KMS-11 (cell line): ENCODE results near the gene HMGB1.

Source experiments
- H2AFZ ChIP-seq: fragments of 200-600 bp; sonication (generic); 2 replicates; pipeline ENCODE4 v1.6.1; 2016; ENCODE audit warnings: antibody characterized with exemption, mixed run types, low read depth
- H3K27ac ChIP-seq: fragments of 200-600 bp; sonication (generic); 2 replicates; pipeline ENCODE4 v1.6.1; 2016; ENCODE audit warnings: mild to moderate bottlenecking, mixed run types
- H3K27me3 ChIP-seq: fragments of 200-600 bp; sonication (generic); 2 replicates; pipeline ENCODE4 v1.6.1; 2017; ENCODE audit warnings: mild to moderate bottlenecking, low read depth, mixed run types, moderate library complexity; ENCODE audit not compliant: insufficient read depth
- H3K36me3 ChIP-seq: fragments of 200-600 bp; sonication (generic); 2 replicates; pipeline ENCODE4 v1.6.1; 2017; ENCODE audit warnings: mild to moderate bottlenecking, mixed run types; ENCODE audit not compliant: insufficient read depth
- H3K4me1 ChIP-seq: fragments of 200-600 bp; sonication (generic); 2 replicates; pipeline ENCODE4 v1.6.1; 2016; ENCODE audit warnings: mild to moderate bottlenecking, low read depth, mixed run types; ENCODE audit not compliant: poor library complexity, severe bottlenecking
- H3K4me2 ChIP-seq: fragments of 200-600 bp; sonication (generic); 2 replicates; pipeline ENCODE4 v1.7.0; 2016; ENCODE audit warnings: mild to moderate bottlenecking, mixed run types
- H3K4me3 ChIP-seq: fragments of 200-600 bp; sonication (generic); IDR thresholded peaks from 2 replicates; pipeline ENCODE4 v1.6.1; 2017; ENCODE audit warnings: low read depth, low read length, mixed read lengths; ENCODE audit not compliant: insufficient read depth
- H3K79me2 ChIP-seq: fragments of 200-600 bp; sonication (generic); 2 replicates; pipeline ENCODE4 v1.6.1; 2016; ENCODE audit warnings: low read depth, mixed run types; ENCODE audit not compliant: insufficient read depth
- H3K9ac ChIP-seq: fragments of 200-600 bp; sonication (generic); 2 replicates; pipeline ENCODE4 v1.6.1; 2016; ENCODE audit warnings: mild to moderate bottlenecking, mixed run types
- H4K20me1 ChIP-seq: fragments of 200-600 bp; sonication (generic); 2 replicates; pipeline ENCODE4 v1.6.1; 2016; ENCODE audit warnings: mild to moderate bottlenecking, mixed run types; ENCODE audit not compliant: insufficient read depth
- TF ChIP-seq, protein P1 (sequence below): fragments of 200-600 bp; sonication (generic); conservative IDR thresholded peaks from 2 replicates; pipeline ENCODE4 v1.6.1; 2017; ENCODE audit warnings: low read depth, mild to moderate bottlenecking, antibody characterized with exemption, low read length, moderate library complexity, mixed read lengths

Gene HMGB1

DNA sequence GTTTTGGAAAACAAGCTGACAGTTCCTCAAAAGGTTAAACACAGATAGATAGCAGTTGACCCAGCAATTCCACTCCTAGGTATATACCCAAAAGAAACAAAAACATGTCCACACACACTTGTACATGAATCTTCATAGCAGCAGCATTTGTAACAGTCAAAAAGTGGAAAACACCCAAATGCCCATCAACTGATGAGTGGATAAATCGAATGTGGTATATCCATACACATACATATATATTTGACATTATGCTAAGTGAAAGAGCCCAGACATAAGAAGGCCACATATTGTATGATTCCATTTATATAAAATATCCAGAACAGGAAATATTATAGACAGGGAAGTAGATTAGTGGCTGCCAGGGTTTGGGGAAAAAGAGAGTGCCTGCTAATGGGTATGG lies 7.9 kb upstream of the HMGB1 start:
- Histone ChIP-seq H3K4me2 (no peak overlapping the region), H3K27ac (no peak overlapping the region), H4K20me1 (no peaks in the 10 kb centered on the region), H3K36me3 (no peaks in the 10 kb centered on the region), H2AFZ (no peak overlapping the region), H3K4me3 (no peak overlapping the region), H3K79me2 (no peaks in the 10 kb centered on the region), H3K4me1 (peaks cover 1% of the 10 kb centered on the region), H3K27me3 (no peaks in the 10 kb centered on the region), H3K9ac (no peak overlapping the region)
- TF ChIP-seq, protein P1, sequence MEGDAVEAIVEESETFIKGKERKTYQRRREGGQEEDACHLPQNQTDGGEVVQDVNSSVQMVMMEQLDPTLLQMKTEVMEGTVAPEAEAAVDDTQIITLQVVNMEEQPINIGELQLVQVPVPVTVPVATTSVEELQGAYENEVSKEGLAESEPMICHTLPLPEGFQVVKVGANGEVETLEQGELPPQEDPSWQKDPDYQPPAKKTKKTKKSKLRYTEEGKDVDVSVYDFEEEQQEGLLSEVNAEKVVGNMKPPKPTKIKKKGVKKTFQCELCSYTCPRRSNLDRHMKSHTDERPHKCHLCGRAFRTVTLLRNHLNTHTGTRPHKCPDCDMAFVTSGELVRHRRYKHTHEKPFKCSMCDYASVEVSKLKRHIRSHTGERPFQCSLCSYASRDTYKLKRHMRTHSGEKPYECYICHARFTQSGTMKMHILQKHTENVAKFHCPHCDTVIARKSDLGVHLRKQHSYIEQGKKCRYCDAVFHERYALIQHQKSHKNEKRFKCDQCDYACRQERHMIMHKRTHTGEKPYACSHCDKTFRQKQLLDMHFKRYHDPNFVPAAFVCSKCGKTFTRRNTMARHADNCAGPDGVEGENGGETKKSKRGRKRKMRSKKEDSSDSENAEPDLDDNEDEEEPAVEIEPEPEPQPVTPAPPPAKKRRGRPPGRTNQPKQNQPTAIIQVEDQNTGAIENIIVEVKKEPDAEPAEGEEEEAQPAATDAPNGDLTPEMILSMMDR: no peak

DNA sequence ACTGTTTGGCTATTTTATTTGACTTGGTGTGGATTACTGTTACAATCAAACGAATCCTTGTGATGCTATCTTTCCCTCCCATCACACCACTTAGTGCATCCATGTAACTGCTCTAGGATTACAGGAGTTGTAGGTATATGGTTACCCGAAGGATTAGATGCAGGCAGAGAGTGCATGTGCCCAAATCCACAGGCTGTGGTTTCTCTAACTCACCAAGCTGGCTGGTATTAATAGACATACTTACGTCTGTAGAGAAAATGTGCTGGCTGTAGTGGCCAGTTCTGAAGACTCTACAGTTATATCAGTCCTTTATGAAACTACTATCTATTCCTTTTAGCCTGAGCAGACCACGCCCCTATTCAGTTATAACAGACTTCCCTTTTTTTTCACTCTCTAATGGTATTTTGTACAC lies 1.1 kb upstream of the HMGB1 start:
- Histone ChIP-seq H3K36me3 (peaks cover 3% of the 10 kb centered on the region; the same call in 1 of the 2 replicates), H3K4me1 (peaks cover 33% of the 10 kb centered on the region), H3K9ac (peak overlapping the region; percentile 95), H3K27ac (peak overlapping the region; percentile 97), H3K4me2 (peak overlapping the region; percentile 96), H3K4me3 (no peak overlapping the region), H2AFZ (peak overlapping the region; percentile 27; the same call in 1 of the 2 replicates), H3K79me2 (peaks cover 23% of the 10 kb centered on the region), H4K20me1 (no peaks in the 10 kb centered on the region), H3K27me3 (no peaks in the 10 kb centered on the region)
- TF ChIP-seq, protein P1: no peak

DNA sequence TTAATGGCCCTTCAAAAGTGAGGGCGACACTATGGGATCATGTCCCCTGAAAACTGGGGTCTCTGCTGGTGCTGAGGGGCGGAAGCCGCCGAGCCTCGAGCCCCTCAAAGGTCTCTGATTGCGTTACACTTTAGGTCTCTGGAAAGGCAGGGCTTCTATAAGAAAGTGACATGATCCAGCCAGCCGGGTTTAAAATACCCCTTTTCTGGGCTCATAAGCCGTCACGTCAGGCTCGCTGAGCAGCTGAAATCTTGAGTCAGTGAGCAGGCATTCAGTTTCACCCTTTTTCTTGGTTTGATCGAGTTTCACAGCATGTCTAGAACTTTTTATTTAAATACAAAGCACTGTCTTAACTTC lies 600 bp upstream of the HMGB1 start:
- TF ChIP-seq, protein P1: no peak
- peak overlapping the region; percentile 97 for H3K27ac ChIP-seq
- H3K27me3 ChIP-seq: no peaks in the 10 kb centered on the region
- H4K20me1 ChIP-seq: no peaks in the 10 kb centered on the region
- H3K9ac ChIP-seq: peak overlapping the region; percentile 95
- peaks cover 34% of the 10 kb centered on the region for H3K4me1 ChIP-seq
- H3K36me3 ChIP-seq: peaks cover 9% of the 10 kb centered on the region; the same call in 1 of the 2 replicates
- H2AFZ ChIP-seq: peak overlapping the region; percentile 27; the same call in 1 of the 2 replicates
- H3K4me2 ChIP-seq: peak overlapping the region; percentile 96
- no peak overlapping the region for H3K4me3 ChIP-seq
- peaks cover 27% of the 10 kb centered on the region for H3K79me2 ChIP-seq

DNA sequence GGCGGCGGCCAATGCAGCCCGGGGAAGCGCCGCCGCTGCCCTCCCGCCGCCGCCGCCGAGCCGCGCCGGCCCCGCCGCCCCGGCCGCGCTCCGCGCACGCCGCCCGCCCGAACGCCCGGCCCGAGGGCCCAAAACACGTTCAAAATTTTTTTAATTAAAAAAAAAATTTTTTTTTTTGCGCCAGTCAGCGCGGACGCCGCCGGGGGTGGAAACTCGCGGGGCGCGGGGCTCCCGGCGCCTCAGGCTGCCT lies 468 bp downstream of the HMGB1 start:
- Histone ChIP-seq H2AFZ (no peak overlapping the region), H3K27ac (peak overlapping the region; percentile 97), H3K9ac (peak overlapping the region; percentile 95), H3K4me2 (no peak overlapping the region), H3K4me3 (no peak overlapping the region), H3K27me3 (no peaks in the 10 kb centered on the region), H3K79me2 (peaks cover 28% of the 10 kb centered on the region), H4K20me1 (no peaks in the 10 kb centered on the region), H3K4me1 (peaks cover 34% of the 10 kb centered on the region), H3K36me3 (peaks cover 10% of the 10 kb centered on the region; the same call in 1 of the 2 replicates)
- TF ChIP-seq, protein P1: no peak
